Natural killer cell (primary cell): ENCODE measurements around the gene CMSS1. TPM values are rescaled to one million over a fixed set of nuclear protein-coding genes. Genes with fewer than 3 reads are reported as not detected.

Experiments
- ATAC-seq, 3 donors: fragments of 150-1000 bp in 2 of 3; fragments of 200-7000 bp in 1 of 3; cut with Tn5 transposase; 1 replicate in 1 of 3; 2 replicates in 2 of 3; pipeline ENCODE4 v1.10.0; 2021; ENCODE audit warnings: mild to moderate bottlenecking in 2 of 3, moderate library complexity in 2 of 3
- DNase-seq, 2 donors: peaks; one replicate each; pipeline versions ENCODE4 v3.0.0 to v3.0.0-alpha.2; 2013 to 2021; ENCODE audit warnings: mixed read lengths in 1 of 2
- H3K27ac ChIP-seq: one replicate; pipeline ENCODE4 v1.5.1; 2013; ENCODE audit warnings: mild to moderate bottlenecking, low read length
- H3K27me3 ChIP-seq: one replicate; pipeline ENCODE4 v1.6.1; 2013; ENCODE audit warnings: low read length; ENCODE audit not compliant: control insufficient read depth, insufficient read depth
- H3K36me3 ChIP-seq: one replicate; pipeline ENCODE4 v1.6.1; 2013; ENCODE audit warnings: low read length; ENCODE audit not compliant: control insufficient read depth, insufficient read depth
- H3K4me1 ChIP-seq: one replicate; pipeline ENCODE4 v1.6.1; 2013; ENCODE audit warnings: low read length; ENCODE audit not compliant: control insufficient read depth, insufficient read depth
- H3K4me3 ChIP-seq: one replicate; pipeline ENCODE4 v1.5.1; 2013; ENCODE audit warnings: low read length
- H3K9me3 ChIP-seq: one replicate; pipeline ENCODE4 v1.6.1; 2013; ENCODE audit warnings: low read length; ENCODE audit not compliant: control insufficient read depth, insufficient read depth
- H3K27ac Mint-ChIP-seq, 2 donors: one replicate each; pipeline ENCODE4 v1.8.0; 2022; ENCODE audit warnings: mild to moderate bottlenecking in 2 of 2, mixed read lengths in 2 of 2, moderate library complexity in 1 of 2
- H3K27me3 Mint-ChIP-seq, 2 donors: one replicate each; pipeline ENCODE4 v1.8.0; 2022; ENCODE audit warnings: low read depth in 2 of 2, mixed read lengths in 2 of 2
- H3K36me3 Mint-ChIP-seq: one replicate; pipeline ENCODE4 v1.8.0; 2022; ENCODE audit warnings: mixed read lengths
- H3K4me1 Mint-ChIP-seq, 2 donors: one replicate each; pipeline ENCODE4 v1.8.0; 2022; ENCODE audit warnings: mixed read lengths in 2 of 2
- H3K4me3 Mint-ChIP-seq: one replicate; pipeline ENCODE4 v1.8.0; 2022; ENCODE audit warnings: mild to moderate bottlenecking, moderate library complexity, mixed read lengths
- H3K9me3 Mint-ChIP-seq, 2 donors: one replicate each; pipeline ENCODE4 v1.8.0; 2022; ENCODE audit warnings: mixed read lengths in 2 of 2
- WGBS: methylation state at CpG from one replicate; pipeline ENCODE4 v1.1.7; 2013; ENCODE audit warnings: missing lambda C conversion rate; ENCODE audit not compliant: insufficient coverage; 5-methylcytosine and 5-hydroxymethylcytosine counted together
- intact Hi-C: fragments of 100-400 bp; cut with micrococcal nuclease; formaldehyde crosslinking; loops from one replicate; pipeline ENCODE4 v1.14.2; 2022
- total RNA-seq, 4 donors: library from RNA; stranded (reverse); fragments of 120-200 nt in 1 of 4; gene quantifications; one replicate each; pipeline versions ENCODE4 v1.2.3 to v1.2.4, GENCODE V29; 2013 to 2022
- TF ChIP-seq, protein P1 (sequence below): fragments of 200-600 bp; IDR thresholded peaks from one replicate; pipeline ENCODE4 v1.8.0; 2022; ENCODE audit warnings: antibody characterized with exemption

The CMSS1 gene
- total RNA-seq, 3 donors from 2014 or later (not counting 1 experiment from before 2014, with no cell fraction given) = 7.8 to 12.7 (median 9.2) TPM

DNA sequence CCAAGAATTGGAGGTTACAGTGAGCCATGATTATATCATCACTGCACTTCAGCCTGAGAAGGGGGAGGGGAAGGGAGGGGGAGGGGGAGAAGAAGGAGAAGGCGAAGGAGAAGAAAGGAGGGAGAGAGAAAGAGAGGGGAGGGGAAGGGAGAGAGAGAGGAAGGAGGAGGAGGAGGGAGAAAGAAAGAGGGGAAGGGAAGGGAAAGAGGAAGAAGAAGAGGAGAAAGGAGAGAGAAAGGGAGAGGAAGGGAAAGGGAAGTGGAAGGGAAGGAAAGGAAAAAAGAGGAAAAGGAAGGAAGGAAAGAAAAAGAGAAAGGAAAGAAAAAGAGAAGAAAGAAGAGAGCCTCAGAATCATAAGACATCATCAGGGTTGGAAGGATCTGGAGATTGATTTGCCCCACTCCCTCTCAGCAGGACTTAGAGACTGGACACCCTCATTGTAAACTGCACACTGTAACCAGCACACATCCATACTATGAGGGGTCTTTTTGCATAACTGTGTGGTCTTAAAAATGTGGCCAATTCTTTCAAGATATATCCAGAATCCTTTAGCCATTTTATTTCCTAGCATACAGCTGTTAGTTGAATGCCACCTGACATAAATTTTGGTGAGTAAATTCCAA, 130.9 kb downstream of the CMSS1 start:
- Histone ChIP-seq H3K27me3 (no peaks in the 10 kb centered on the region), H3K4me3 (no peak overlapping the region), H3K27ac (no peak overlapping the region), H3K4me1 (no peaks in the 10 kb centered on the region), H3K36me3 (no peaks in the 10 kb centered on the region), H3K9me3 (no peaks in the 10 kb centered on the region)
- ATAC-seq (no peak), DNase-seq (no peak)
- intact Hi-C loops = no loop called here
- WGBS = 89% methylated on average over 1 of the region's 1 CpG
- Mint-ChIP-seq H3K4me1 (peaks cover 6 to 13% of the 10 kb centered on the region in 2 donors), H3K9me3 (no peaks in the 10 kb centered on the region), H3K4me3 (no peak overlapping the region), H3K36me3 (no peaks in the 10 kb centered on the region), H3K27me3 (no peaks in the 10 kb centered on the region), H3K27ac (no peak overlapping the region)
- TF ChIP-seq, protein P1, sequence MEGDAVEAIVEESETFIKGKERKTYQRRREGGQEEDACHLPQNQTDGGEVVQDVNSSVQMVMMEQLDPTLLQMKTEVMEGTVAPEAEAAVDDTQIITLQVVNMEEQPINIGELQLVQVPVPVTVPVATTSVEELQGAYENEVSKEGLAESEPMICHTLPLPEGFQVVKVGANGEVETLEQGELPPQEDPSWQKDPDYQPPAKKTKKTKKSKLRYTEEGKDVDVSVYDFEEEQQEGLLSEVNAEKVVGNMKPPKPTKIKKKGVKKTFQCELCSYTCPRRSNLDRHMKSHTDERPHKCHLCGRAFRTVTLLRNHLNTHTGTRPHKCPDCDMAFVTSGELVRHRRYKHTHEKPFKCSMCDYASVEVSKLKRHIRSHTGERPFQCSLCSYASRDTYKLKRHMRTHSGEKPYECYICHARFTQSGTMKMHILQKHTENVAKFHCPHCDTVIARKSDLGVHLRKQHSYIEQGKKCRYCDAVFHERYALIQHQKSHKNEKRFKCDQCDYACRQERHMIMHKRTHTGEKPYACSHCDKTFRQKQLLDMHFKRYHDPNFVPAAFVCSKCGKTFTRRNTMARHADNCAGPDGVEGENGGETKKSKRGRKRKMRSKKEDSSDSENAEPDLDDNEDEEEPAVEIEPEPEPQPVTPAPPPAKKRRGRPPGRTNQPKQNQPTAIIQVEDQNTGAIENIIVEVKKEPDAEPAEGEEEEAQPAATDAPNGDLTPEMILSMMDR = no peak

DNA sequence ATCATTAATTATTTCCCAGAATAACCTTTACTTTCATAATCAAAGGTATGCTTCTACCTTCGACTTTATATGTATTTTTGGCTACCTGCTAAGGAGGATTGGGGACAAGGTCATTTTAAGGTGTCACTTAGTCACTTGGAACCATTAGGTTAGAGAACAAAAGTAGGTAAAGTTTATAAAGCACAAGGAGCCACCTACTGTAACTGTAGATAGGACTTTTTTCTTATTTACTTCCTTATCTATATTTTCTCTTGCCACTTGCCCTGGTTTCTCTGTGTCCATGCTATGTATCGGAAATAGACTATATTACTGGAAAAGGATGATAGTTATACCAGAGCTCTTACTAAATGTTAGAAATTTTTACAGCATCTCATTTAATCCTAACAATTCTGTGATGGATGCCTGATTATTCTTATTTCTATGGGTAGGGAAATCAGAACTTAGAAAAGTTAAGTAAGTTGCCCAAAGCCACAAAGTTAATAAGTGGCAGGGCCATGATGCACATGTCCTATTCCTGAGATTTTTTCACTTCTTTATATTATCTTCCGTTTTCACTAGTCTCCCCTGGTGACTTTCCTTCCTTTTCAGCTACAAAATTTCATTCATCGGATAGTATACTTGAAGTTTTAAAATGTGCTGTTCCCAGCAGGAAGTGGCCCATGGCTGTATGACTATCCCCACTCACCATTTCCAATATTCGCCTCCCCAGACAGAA, 132.5 kb downstream of the CMSS1 start:
- Histone ChIP-seq H3K36me3 (no peaks in the 10 kb centered on the region), H3K27ac (no peak overlapping the region), H3K9me3 (no peaks in the 10 kb centered on the region), H3K27me3 (no peaks in the 10 kb centered on the region), H3K4me3 (no peak overlapping the region), H3K4me1 (no peaks in the 10 kb centered on the region)
- H3K27me3 Mint-ChIP-seq = no peaks in the 10 kb centered on the region
- intact Hi-C loops = no loop called here
- DNase-seq (no peak), ATAC-seq (no peak)
- H3K36me3 Mint-ChIP-seq = no peaks in the 10 kb centered on the region
- no peak overlapping the region for H3K27ac Mint-ChIP-seq
- WGBS = 95% methylated on average over 2 of the region's 5 CpGs
- H3K4me3 Mint-ChIP-seq = no peak overlapping the region
- TF ChIP-seq, protein P1 = no peak
- H3K4me1 Mint-ChIP-seq = peaks cover 4% of the 10 kb centered on the region in 2 donors
- H3K9me3 Mint-ChIP-seq = no peaks in the 10 kb centered on the region

DNA sequence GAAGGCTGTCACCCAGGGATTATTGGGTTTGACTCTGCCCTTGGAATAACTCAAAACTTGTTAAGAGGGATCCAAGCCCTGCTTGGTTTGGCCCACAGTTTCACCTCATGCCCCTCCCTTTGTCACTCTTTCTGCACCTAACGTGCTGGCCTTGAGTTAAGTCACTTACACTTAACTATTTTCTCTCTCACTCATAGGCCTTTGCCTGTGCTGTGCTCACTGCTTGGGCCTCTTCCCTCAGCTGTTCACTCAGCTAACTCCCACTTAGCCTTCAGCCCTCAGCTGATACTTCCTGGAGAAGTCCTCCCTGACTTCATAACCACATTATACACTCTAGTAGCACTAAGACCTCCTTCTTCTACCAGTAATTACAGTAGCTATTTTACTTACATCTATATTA, 133.3 kb downstream of the CMSS1 start:
- H3K36me3 ChIP-seq = no peaks in the 10 kb centered on the region
- H3K4me3 ChIP-seq = no peak overlapping the region
- no peaks in the 10 kb centered on the region for H3K4me1 Mint-ChIP-seq
- no peak overlapping the region for H3K27ac Mint-ChIP-seq
- no peak overlapping the region for H3K4me3 Mint-ChIP-seq
- no peaks in the 10 kb centered on the region for H3K9me3 Mint-ChIP-seq
- H3K27ac ChIP-seq = no peak overlapping the region
- TF ChIP-seq, protein P1 = no peak
- no peaks in the 10 kb centered on the region for H3K9me3 ChIP-seq
- no peaks in the 10 kb centered on the region for H3K4me1 ChIP-seq
- no peak for ATAC-seq
- no peaks in the 10 kb centered on the region for H3K27me3 ChIP-seq
- intact Hi-C loops = no loop called here
- no peak for DNase-seq
- WGBS = 71% methylated on average over 1 of the region's 1 CpG
- no peaks in the 10 kb centered on the region for H3K27me3 Mint-ChIP-seq
- H3K36me3 Mint-ChIP-seq = no peaks in the 10 kb centered on the region
